Thyroid gland (tissue), 4 donors: ENCODE measurements around the gene INO80.

ENCODE experiments used
- CTCF ChIP-seq, 6 experiments: fragments of 200-600 bp in 3 of 6; fragments of 450-650 bp in 3 of 6; sonication (generic) in 3 of 6; IDR thresholded peaks; one replicate each; pipeline ENCODE4 v1.5.1; 2016 to 2019; ENCODE audit warnings: antibody characterized with exemption in 6 of 6, mild to moderate bottlenecking in 2 of 6, inconsistent platforms in 1 of 6, moderate library complexity in 1 of 6
- POLR2A ChIP-seq, 2 donors: fragments of 450-650 bp; IDR thresholded peaks; one replicate each; pipeline ENCODE4 v1.6.1; 2017; ENCODE audit warnings: antibody characterized with exemption in 2 of 2, mild to moderate bottlenecking in 2 of 2, moderate library complexity in 1 of 2

- TF ChIP-seq CTCF (IDR thresholded peaks at IDR 0.05) (no peak), POLR2A (IDR thresholded peaks at IDR 0.05) (no peak)
Measured at GRCh38 chr15:41102854-41103253, 13.2 kb downstream of the INO80 start.
